ENCODE measurements around the gene PEX26. TPM values are rescaled to one million over a fixed set of nuclear protein-coding genes. Genes with fewer than 3 reads are reported as not detected.

Gene PEX26
- total RNA-seq, 1 donor = 21.6 TPM

DNA sequence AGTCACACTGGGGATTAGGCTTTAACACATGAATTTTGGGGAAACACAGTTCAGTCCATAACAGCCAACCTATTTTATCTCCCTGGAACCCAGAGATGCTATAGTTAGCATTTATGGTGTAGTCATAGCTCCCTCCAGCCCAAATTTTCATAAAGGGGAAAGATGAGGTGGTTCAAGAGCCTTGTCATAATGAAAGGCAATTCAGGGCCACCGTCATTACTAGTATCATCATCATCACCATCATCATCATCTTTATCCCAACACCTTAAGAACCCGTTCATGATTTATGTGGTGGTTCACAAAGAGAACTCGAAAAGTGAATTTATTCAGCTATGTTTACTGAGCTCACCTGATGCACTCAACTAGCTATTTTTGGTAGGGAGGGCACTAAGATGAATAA, 30.4 kb downstream of the PEX26 start:
- DNase-seq (ENCODE audit: low read depth) = no peak
- no peak overlapping the region for H3K4me3 ChIP-seq (ENCODE audit: low read depth, low read length)
- TF ChIP-seq, protein P1, sequence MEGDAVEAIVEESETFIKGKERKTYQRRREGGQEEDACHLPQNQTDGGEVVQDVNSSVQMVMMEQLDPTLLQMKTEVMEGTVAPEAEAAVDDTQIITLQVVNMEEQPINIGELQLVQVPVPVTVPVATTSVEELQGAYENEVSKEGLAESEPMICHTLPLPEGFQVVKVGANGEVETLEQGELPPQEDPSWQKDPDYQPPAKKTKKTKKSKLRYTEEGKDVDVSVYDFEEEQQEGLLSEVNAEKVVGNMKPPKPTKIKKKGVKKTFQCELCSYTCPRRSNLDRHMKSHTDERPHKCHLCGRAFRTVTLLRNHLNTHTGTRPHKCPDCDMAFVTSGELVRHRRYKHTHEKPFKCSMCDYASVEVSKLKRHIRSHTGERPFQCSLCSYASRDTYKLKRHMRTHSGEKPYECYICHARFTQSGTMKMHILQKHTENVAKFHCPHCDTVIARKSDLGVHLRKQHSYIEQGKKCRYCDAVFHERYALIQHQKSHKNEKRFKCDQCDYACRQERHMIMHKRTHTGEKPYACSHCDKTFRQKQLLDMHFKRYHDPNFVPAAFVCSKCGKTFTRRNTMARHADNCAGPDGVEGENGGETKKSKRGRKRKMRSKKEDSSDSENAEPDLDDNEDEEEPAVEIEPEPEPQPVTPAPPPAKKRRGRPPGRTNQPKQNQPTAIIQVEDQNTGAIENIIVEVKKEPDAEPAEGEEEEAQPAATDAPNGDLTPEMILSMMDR (IDR thresholded peaks at IDR 0.05; ENCODE audit: insufficient read depth, low read depth, low read length) = no peak

- TF ChIP-seq, protein P1 (IDR thresholded peaks at IDR 0.05; ENCODE audit: insufficient read depth, low read depth, low read length) = no peak
- no peak for DNase-seq (ENCODE audit: low read depth)
- no peak overlapping the region for H3K4me3 ChIP-seq (ENCODE audit: low read depth, low read length)
These were observed 31.8 kb downstream of the PEX26 start for GRCh38 chr22:18109410-18110193.

- DNase-seq (ENCODE audit: low read depth) = peak; percentile 33
- H3K4me3 ChIP-seq (ENCODE audit: low read depth, low read length) = peak within 1 kb of the TSS; percentile 41
- TF ChIP-seq, protein P1 (IDR thresholded peaks at IDR 0.05; ENCODE audit: insufficient read depth, low read depth, low read length) = no peak
These were observed 32.6 kb downstream of the PEX26 start, which contains the start of gene TUBA8 for GRCh38 chr22:18110194-18110953. TSS of gene TUBA8 (plus strand) at chr22:18110809. CDS start at chr22:18110866, 57 bp downstream.

GRCh38 chr22:18110954-18111758, 33.4 kb downstream of the PEX26 start:
- TF ChIP-seq, protein P1 (IDR thresholded peaks at IDR 0.05; ENCODE audit: insufficient read depth, low read depth, low read length) = no peak
- H3K4me3 ChIP-seq (ENCODE audit: low read depth, low read length) = peak overlapping the region; percentile 41
- DNase-seq (ENCODE audit: low read depth) = no peak

DNA sequence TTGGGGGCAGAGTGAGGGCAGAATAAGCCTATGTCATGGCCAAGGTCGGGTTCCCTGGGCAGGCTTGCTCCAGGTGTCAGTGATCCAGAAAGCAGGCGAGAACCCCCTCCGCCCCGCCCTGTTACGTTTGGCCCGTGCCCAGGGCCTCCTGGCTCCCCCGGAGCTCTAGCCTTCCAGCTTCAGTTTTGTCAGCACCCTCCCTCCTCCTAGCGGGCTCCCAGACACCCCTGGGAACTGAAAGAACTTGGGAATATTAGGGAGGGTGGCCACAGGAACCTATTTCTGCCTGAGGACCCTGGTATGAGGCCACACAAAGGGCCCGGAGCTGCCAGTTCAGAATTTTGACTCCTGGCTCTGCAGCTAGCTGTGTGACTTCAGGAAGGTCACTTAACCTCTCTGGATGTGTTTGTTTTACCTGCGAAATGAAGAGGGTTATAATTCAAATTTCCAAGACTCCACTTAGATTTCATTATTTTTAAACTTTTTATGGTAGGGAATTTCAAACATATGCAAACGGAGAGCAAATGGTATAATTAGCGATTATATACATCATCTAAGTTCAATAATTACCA, 34.1 kb downstream of the PEX26 start:
- TF ChIP-seq, protein P1 (IDR thresholded peaks at IDR 0.05; ENCODE audit: insufficient read depth, low read depth, low read length) = no peak
- no peak overlapping the region for H3K4me3 ChIP-seq (ENCODE audit: low read depth, low read length)
- DNase-seq (ENCODE audit: low read depth) = no peak

DNA sequence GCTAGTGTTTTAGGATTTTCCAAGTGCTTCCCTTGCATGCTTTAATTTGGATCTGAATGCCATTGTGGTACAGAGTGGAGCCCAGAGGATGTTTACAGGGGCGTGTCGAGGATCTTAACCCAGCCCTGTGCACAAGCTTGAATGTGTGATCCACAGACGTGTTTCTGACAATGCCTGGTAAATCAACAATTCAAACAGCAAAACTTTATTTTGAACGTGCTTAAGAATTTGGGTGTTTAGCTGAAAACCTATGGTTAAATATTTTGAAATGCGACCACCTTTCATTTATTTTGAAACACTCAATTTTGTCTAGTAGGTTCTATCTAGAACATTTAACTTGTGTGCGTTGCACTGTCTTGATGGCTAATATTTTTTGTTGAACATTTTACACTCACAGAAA, 34.6 kb downstream of the PEX26 start:
- TF ChIP-seq, protein P1 (IDR thresholded peaks at IDR 0.05; ENCODE audit: insufficient read depth, low read depth, low read length) = no peak
- H3K4me3 ChIP-seq (ENCODE audit: low read depth, low read length) = no peak overlapping the region
- no peak for DNase-seq (ENCODE audit: low read depth)
